DND-41 (cell line): ENCODE results near the gene DDX1.

Experiments
- EZH2 ChIP-seq: IDR thresholded peaks from 3 replicates; pipeline ENCODE4 v1.6.1; 2012; ENCODE audit warnings: borderline replicate concordance, low read depth, mild to moderate bottlenecking, moderate library complexity, low read length, inconsistent platforms; ENCODE audit not compliant: severe bottlenecking
- TF ChIP-seq, protein P1 (sequence below): IDR thresholded peaks from 2 replicates; pipeline ENCODE4 v1.5.1; 2012; ENCODE audit warnings: borderline replicate concordance, low read length, moderate library complexity, mild to moderate bottlenecking; ENCODE audit not compliant: poor library complexity, severe bottlenecking; ENCODE audit errors: extremely low read depth

DNA sequence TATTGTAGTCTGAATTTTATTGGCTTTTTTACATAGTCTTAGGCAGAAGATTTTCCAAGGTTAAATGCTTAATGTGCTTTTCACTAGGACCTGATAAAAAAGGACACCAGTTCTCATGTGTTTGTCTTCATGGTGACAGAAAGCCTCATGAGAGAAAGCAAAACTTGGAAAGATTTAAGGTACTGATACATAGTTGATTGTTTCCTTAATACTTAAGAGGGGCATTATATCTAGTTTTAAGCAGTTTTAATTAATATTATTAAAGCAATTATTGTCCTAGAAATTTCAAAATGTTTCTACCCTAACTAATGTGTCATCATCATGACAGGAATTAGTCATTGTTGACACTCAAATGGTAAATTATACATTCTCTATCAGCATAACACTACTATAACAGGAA is 35.3 kb downstream of the DDX1 start:
- TF ChIP-seq, protein P1, sequence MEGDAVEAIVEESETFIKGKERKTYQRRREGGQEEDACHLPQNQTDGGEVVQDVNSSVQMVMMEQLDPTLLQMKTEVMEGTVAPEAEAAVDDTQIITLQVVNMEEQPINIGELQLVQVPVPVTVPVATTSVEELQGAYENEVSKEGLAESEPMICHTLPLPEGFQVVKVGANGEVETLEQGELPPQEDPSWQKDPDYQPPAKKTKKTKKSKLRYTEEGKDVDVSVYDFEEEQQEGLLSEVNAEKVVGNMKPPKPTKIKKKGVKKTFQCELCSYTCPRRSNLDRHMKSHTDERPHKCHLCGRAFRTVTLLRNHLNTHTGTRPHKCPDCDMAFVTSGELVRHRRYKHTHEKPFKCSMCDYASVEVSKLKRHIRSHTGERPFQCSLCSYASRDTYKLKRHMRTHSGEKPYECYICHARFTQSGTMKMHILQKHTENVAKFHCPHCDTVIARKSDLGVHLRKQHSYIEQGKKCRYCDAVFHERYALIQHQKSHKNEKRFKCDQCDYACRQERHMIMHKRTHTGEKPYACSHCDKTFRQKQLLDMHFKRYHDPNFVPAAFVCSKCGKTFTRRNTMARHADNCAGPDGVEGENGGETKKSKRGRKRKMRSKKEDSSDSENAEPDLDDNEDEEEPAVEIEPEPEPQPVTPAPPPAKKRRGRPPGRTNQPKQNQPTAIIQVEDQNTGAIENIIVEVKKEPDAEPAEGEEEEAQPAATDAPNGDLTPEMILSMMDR = no peak
- no peak for TF ChIP-seq EZH2
